Adrenal gland (tissue), 5 donors: ENCODE results near the gene DGCR6L.

Experiments used
- POLR2A ChIP-seq, 2 donors: fragments of 450-650 bp; IDR thresholded peaks; one replicate each; pipeline ENCODE4 v1.6.1; 2017; ENCODE audit warnings: antibody characterized with exemption in 2 of 2, mild to moderate bottlenecking in 2 of 2, moderate library complexity in 1 of 2
- TF ChIP-seq, protein P1 (sequence below), 6 experiments: fragments of 450-650 bp in 4 of 6; fragments of 200-600 bp in 2 of 6; sonication (generic) in 1 of 6; IDR thresholded peaks; 1 replicate in 5 of 6; 2 replicates in 1 of 6; pipeline versions ENCODE4 v1.5.1 to v1.8.0; 2016 to 2021; ENCODE audit warnings: antibody characterized with exemption in 6 of 6, mild to moderate bottlenecking in 2 of 6, moderate library complexity in 1 of 6
- donor health status: DM: no; HTN: no; CAD: no.

DNA sequence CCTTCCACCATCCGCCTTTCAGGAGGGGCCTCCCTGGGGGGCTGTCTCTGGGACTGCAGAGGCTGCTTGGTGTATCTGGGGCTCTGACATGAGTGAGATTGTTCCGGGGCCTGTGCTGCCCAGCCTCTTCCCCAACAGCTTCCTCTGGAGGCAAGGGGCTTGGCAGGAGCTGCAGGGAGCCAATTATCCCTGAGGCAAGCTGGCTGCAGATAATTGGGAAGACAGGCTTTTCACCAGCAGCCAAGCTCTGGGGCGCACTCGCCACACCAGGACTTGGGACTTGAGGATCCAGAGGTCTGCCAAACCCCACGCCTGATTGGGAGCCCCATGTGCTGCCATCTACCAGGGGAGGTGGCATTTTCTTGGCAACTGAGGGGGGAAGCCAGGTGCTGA lies 36.2 kb downstream of the DGCR6L start:
- TF ChIP-seq, protein P1, sequence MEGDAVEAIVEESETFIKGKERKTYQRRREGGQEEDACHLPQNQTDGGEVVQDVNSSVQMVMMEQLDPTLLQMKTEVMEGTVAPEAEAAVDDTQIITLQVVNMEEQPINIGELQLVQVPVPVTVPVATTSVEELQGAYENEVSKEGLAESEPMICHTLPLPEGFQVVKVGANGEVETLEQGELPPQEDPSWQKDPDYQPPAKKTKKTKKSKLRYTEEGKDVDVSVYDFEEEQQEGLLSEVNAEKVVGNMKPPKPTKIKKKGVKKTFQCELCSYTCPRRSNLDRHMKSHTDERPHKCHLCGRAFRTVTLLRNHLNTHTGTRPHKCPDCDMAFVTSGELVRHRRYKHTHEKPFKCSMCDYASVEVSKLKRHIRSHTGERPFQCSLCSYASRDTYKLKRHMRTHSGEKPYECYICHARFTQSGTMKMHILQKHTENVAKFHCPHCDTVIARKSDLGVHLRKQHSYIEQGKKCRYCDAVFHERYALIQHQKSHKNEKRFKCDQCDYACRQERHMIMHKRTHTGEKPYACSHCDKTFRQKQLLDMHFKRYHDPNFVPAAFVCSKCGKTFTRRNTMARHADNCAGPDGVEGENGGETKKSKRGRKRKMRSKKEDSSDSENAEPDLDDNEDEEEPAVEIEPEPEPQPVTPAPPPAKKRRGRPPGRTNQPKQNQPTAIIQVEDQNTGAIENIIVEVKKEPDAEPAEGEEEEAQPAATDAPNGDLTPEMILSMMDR (IDR thresholded peaks at IDR 0.05): no peak
- no peak for TF ChIP-seq POLR2A (IDR thresholded peaks at IDR 0.05)
